ENCODE measurements around the gene ABLIM2. TPM values are rescaled to one million over a fixed set of nuclear protein-coding genes. Genes with fewer than 3 reads are reported as not detected.

ABLIM2 gene
- total RNA-seq, 2 experiments from 2014 or later: 0.30 to 0.79 TPM

DNA sequence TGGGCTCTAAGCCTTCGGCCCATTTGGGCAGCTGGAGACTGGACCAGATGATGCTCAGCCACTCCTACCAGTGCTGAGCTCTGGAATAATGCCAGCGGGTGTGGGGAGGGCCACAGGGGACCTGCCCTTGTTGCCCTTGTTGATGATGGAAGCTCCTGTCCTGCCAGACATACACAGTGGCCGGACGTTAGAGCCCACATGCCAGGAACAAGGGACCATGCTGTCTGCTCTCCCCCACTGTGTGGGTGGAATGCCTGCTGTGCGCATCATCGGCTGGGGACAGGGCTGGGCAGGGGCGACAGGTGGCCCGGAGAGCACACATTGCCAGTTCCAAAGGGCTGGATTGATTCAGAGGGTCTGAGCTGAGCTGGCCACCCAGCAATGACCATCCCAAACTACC lies 2.0 kb downstream of the ABLIM2 start:
- Mint-ChIP-seq H3K4me1 (peaks cover 11% of the 10 kb centered on the region), H3K9me3 (no peaks in the 10 kb centered on the region), H3K4me3 (no peak overlapping the region), H3K36me3 (ENCODE audit: low read depth) (peaks cover 3% of the 10 kb centered on the region), H3K27ac (no peak overlapping the region), H3K27me3 (peaks cover 15% of the 10 kb centered on the region)
- ChIA-PET POLR2A (no interaction called here), CTCF (interaction anchor here (1.2 kb wide), 1 partner anchor 16 kb away, joined by 3 read pairs; no protein-coding TSS in a partner anchor)
- no peak for DNase-seq

DNA sequence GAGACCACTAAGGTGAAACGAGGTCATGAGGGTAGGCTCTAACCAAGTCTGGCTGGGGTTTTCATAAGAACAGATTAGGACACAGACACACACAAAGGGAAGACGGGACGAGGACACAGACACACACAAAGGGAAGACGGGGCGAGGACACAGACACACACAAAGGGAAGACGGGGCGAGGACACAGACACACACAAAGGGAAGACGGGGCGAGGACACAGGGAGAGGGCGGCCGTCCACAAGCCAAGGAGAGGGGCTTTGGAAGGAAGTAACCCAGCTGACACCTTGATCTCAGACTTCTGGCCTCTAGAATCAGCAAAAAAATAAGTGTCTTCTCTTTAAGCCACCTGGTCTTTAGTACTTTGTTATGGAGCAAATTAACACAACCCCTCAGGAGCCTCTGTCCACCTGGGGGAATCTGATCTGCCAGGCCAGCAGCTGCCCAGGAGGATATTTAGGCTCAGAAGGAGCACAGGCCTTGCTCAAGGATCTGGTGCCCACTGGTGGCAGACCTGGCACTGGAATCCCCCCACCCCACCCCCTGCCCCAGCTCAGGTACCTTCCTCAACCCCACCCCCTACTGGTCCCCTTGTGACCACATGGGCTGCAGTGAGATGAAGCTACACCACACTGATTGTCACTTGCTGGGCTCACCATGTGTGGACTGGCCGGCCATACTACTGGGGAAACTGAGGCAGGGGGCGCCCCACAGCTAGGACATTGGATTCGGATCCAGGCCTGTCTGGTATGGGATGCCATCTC lies 2.8 kb downstream of the ABLIM2 start:
- no peak for DNase-seq
- no peak overlapping the region for H3K4me3 Mint-ChIP-seq

DNA sequence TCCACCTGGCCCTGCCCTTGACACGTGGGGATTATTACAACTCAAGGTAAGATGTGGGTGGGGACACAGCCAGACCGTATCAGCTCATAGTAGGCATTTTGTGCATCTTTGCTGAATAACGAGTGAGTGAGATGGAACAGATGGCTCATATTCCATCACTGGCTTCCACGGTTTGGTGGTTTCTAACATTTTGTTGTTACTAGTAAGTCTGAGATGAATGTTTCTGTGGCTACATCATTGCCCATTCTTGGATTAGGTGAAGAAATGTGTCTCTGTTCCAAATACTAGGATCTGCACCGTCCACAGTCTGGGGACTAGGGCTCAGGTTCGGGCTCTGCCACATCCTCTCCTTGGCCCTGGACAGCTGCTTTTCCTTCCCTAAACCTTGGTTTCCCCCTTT lies 3.6 kb downstream of the ABLIM2 start:
- ChIA-PET CTCF (no interaction called here), POLR2A (no interaction called here)
- H3K4me1 Mint-ChIP-seq: peaks cover 10% of the 10 kb centered on the region
- H3K27me3 Mint-ChIP-seq: peaks cover 15% of the 10 kb centered on the region
- H3K27ac Mint-ChIP-seq: no peak overlapping the region
- H3K36me3 Mint-ChIP-seq (ENCODE audit: low read depth): peaks cover 3% of the 10 kb centered on the region
- no peaks in the 10 kb centered on the region for H3K9me3 Mint-ChIP-seq
- no peak for DNase-seq
- no peak overlapping the region for H3K4me3 Mint-ChIP-seq

More for the DNA sequence above, 2.8 kb downstream of the ABLIM2 start:
- POLR2A ChIA-PET: no interaction called here
- Mint-ChIP-seq H3K27ac (no peak overlapping the region), H3K36me3 (ENCODE audit: low read depth) (peaks cover 3% of the 10 kb centered on the region), H3K9me3 (no peaks in the 10 kb centered on the region), H3K27me3 (peaks cover 15% of the 10 kb centered on the region), H3K4me1 (peaks cover 11% of the 10 kb centered on the region)
- CTCF ChIA-PET: interaction anchor here (1.2 kb wide), 1 partner anchor 15 kb away, joined by 3 read pairs; no protein-coding TSS in a partner anchor

DNA sequence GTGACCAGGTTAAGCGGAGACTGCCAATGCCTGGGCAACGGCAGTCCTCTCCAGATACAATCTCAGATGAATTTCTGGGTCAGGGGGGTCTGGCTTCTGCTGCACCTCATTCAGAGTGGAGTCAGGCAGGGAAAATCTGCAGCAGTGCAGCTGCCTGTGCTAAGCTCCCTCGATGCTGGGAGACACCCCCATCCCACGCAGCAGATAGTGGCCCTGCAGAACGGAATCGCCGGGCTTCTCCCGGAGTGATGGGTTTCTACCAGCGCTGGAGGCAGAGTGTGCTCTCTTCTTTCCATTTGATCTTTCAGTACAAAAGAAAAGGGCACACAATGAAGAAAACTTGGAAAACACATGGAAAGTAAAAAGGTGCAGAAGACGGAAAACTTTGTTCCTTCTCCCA lies 5.2 kb downstream of the ABLIM2 start:
- POLR2A ChIA-PET: no interaction called here
- no peaks in the 10 kb centered on the region for H3K9me3 Mint-ChIP-seq
- DNase-seq: no peak

DNA sequence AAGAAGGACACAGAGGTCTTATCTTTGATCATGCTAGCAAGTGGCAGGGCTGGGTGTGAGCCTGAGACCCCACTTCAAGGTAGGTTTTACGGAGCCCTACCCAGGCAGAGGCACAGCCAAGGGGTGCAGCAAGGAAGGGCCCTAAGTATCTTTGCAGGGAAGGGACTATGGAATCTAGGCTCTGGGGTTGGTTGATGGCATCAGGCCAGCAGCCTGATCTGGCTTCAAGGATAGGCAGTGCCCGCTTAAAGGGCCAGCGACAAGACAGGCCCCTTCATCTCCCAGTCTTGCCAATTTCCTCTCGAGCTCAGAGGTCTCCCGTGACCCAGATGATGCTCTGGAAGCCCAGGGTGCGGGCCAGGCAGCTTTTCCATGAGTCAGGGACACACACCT lies 5.8 kb downstream of the ABLIM2 start:
- H3K4me1 Mint-ChIP-seq: no peaks in the 10 kb centered on the region
- CTCF ChIA-PET: interaction anchor here (1.5 kb wide), 1 partner anchor 276 kb away, joined by 3 read pairs; no protein-coding TSS in a partner anchor
- H3K36me3 Mint-ChIP-seq (ENCODE audit: low read depth): no peaks in the 10 kb centered on the region
- H3K27me3 Mint-ChIP-seq: peaks cover 9% of the 10 kb centered on the region
- H3K27ac Mint-ChIP-seq: no peak overlapping the region
- no peaks in the 10 kb centered on the region for H3K9me3 Mint-ChIP-seq
- DNase-seq: no peak
- no peak overlapping the region for H3K4me3 Mint-ChIP-seq
- POLR2A ChIA-PET: no interaction called here

More for the DNA sequence above, 5.2 kb downstream of the ABLIM2 start:
- H3K4me3 Mint-ChIP-seq: no peak overlapping the region
- no peaks in the 10 kb centered on the region for H3K36me3 Mint-ChIP-seq (ENCODE audit: low read depth)
- H3K27ac Mint-ChIP-seq: no peak overlapping the region
- no peaks in the 10 kb centered on the region for H3K4me1 Mint-ChIP-seq
- CTCF ChIA-PET: interaction anchor here (1.5 kb wide), 1 partner anchor 275 kb away, joined by 3 read pairs; no protein-coding TSS in a partner anchor
- H3K27me3 Mint-ChIP-seq: peaks cover 9% of the 10 kb centered on the region

DNA sequence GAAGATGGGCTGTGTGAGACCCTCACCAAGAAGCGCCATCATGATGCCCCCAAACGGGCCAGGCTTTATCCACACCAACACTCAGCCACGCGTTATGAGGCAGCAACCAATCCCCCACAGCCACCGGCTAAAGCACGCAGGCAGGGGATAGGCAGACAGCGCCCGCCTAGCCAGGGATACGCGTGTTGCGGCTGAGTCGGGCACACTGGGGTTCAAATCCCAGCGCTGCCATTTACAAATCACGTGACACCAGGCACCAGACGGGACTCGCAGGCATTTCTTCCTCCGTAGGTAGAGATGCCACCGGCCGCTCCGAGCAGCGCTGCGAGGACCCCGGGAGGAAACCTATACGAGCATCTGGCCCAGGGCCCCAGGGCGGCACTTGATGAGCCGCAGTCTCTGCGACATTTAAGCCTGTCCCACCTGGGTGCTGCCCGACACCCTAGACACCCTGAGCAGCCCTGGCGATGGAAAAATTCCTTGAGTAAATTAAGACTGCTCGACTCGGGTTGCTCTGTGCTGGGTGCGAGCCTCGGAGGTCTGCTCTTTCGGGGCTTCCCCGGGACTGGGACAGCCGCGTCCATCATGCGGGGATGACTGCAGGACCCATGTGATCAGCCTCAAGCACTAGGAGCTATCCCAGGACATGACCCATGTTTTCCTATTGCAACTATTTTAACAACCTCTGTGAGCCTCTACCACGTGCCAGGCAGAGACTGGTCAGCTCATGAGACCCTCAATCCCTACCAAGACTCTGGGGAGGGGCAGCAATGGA lies 6.3 kb downstream of the ABLIM2 start:
- peaks cover 4% of the 10 kb centered on the region for H3K27me3 Mint-ChIP-seq
- CTCF ChIA-PET: interaction anchor here (1.5 kb wide), 1 partner anchor 276 kb away, joined by 3 read pairs; no protein-coding TSS in a partner anchor
- no peak for DNase-seq
- H3K4me1 Mint-ChIP-seq: no peaks in the 10 kb centered on the region
- H3K9me3 Mint-ChIP-seq: no peaks in the 10 kb centered on the region
- no peak overlapping the region for H3K4me3 Mint-ChIP-seq
- no peak overlapping the region for H3K27ac Mint-ChIP-seq
- H3K36me3 Mint-ChIP-seq (ENCODE audit: low read depth): no peaks in the 10 kb centered on the region
- POLR2A ChIA-PET: no interaction called here

DNA sequence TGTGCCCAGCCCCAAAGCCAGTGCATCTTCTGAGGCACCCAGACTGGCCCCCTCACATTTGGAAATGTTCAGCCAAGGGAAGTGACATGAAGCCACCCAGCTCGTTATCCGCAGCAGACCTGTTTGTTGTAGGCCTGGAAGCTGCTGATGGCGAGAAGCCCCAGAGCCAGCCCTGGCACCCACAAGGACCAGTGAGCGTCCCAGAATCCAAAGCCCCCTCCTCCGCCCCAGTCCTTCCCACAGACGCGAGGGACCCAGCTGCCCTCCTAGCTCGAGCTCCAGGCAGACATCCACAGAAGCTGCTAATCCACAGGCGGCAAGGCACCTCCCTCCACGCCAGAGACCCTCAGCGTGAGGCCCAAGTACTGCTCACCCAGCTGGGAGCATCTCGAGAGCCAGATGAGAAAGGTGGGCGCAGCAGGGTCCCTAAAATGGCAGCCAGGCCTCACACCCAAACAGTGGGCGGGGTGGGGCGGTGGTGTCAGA lies 7.4 kb downstream of the ABLIM2 start:
- Mint-ChIP-seq H3K27ac (no peak overlapping the region), H3K27me3 (no peaks in the 10 kb centered on the region), H3K4me1 (no peaks in the 10 kb centered on the region), H3K9me3 (no peaks in the 10 kb centered on the region), H3K36me3 (ENCODE audit: low read depth) (no peaks in the 10 kb centered on the region), H3K4me3 (no peak overlapping the region)
- CTCF ChIA-PET: no interaction called here
- POLR2A ChIA-PET: no interaction called here
- DNase-seq: no peak

DNA sequence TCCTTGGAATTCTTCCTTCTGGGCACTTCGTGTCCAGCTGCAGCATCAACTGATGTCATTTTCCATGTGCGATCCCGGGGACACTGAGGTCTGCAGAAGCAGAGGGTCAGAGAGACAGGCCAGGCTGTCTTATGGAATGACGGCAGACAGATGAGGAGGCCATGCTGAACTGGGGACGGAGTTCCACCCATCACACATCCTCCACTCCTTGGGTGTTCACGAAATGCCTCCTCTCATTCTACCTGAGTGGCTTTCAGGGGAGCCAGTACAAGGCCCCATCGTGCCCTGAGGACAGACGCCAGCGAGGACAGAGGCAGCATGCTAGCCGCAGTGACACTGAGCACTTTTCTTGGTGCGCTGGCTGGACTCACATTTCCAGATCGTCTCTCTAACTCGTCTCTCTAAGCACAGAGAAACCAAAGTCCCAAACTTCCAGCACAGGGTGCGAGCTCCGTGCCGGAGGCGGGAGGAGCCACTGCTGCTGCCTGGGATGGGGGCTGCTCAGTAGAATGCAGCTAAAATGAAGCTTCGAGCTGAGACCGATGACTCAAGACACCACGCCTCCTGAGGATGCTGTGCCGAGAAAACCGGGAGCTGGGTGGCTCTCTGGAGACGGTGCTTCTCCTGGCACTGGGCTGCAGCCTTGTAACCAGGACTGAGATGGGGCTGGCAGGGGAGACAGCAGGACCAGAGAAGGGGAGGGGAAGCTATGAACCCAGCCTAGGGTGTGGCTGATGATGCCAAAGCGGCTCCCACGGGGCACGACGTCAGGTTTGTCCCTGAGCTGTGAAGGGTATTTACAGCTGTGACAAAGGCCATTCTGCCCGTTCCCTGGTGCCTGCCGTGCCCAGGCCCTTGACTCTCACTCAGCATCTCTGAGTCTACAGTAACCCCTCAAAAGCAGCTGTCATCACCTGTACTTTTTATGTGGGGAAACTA lies 8.2 kb downstream of the ABLIM2 start:
- no peaks in the 10 kb centered on the region for H3K4me1 Mint-ChIP-seq
- peaks cover 3% of the 10 kb centered on the region for H3K27me3 Mint-ChIP-seq
- H3K36me3 Mint-ChIP-seq (ENCODE audit: low read depth): no peaks in the 10 kb centered on the region
- CTCF ChIA-PET: no interaction called here
- H3K27ac Mint-ChIP-seq: peak overlapping the region; percentile 60
- no peak for DNase-seq
- no peak overlapping the region for H3K4me3 Mint-ChIP-seq
- POLR2A ChIA-PET: no interaction called here
- H3K9me3 Mint-ChIP-seq: no peaks in the 10 kb centered on the region

DNA sequence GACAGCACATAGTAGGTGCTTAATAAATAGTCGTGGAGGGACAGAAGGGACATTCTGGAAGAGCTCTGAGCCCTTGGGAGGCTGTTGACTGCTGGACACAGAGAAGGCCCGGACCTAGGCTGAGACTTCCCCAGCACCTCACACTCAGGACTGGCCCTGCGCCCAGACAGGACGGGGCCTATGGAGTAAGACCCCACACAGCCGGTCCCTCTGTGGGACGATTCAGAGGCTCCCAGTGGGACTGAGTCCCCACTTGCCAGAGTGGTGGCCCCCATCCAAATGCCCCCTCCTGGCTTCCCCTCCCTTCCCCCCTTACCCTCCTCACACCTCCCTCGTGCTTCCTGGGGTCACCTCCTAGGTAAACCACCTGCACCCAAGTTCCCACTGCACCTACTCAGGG lies 8.9 kb downstream of the ABLIM2 start:
- ChIA-PET POLR2A (no interaction called here), CTCF (no interaction called here)
- Mint-ChIP-seq H3K4me1 (no peaks in the 10 kb centered on the region), H3K27ac (no peak overlapping the region), H3K36me3 (ENCODE audit: low read depth) (no peaks in the 10 kb centered on the region), H3K27me3 (peaks cover 3% of the 10 kb centered on the region), H3K9me3 (no peaks in the 10 kb centered on the region), H3K4me3 (no peak overlapping the region)
- DNase-seq: no peak

DNA sequence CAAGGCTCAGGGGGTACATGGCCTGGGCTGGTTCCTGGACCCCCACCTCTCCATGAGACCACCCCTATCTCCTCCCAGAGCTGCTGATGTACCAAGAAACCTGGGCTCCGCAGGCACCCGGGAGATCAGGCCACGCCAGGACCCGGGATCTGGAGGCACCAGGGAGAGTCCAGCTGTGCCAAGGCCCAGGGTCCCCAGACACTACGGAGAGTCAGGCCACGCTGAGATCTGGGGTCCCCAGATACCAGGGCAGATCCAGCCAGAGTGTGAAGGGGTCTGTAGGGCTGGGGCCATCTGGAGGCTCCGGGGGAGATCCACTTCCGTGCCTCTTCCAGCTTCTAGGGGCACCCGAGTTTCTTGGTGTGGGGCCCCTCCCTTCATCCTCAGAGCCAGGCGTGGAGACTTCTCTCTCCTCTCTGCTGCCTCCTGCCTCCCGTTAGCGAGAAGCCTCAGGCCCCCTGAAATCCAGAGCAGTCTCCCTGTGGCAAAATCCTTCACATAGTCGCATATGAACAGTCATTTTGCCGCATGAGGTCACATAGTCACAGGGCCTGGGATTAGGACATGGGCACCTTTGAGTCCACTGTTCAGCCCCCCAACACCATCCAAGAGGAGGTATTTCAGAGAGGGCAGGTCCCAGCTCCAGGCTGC lies 9.7 kb downstream of the ABLIM2 start:
- DNase-seq: no peak
- no peak overlapping the region for H3K4me3 Mint-ChIP-seq
- H3K4me1 Mint-ChIP-seq: no peaks in the 10 kb centered on the region
- ChIA-PET POLR2A (no interaction called here), CTCF (no interaction called here)
- H3K27ac Mint-ChIP-seq: no peak overlapping the region
- no peaks in the 10 kb centered on the region for H3K36me3 Mint-ChIP-seq (ENCODE audit: low read depth)
- H3K9me3 Mint-ChIP-seq: no peaks in the 10 kb centered on the region
- H3K27me3 Mint-ChIP-seq: peaks cover 3% of the 10 kb centered on the region

DNA sequence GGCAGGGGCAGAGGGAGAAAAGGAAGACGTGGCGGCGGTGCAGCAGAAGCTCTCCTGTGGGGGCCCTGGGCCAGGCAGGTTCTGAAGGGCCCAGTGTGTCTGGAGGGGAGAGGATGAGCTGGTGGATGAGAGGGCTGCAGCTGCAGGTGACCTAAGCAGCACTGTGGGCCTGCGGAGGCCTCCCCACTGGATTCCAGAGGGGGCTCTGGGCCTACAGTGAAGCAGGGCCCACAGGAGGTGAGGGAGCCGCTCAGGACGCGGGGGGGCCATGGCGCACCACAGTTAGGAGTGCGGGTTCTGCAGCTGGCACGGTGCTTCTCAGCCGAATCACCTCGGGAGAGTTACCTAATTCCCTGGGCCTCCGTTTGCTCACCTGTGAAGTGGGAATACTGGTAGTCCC lies 10.5 kb downstream of the ABLIM2 start:
- H3K4me3 Mint-ChIP-seq: no peak overlapping the region
- POLR2A ChIA-PET: no interaction called here
- no peaks in the 10 kb centered on the region for H3K4me1 Mint-ChIP-seq
- H3K9me3 Mint-ChIP-seq: no peaks in the 10 kb centered on the region
- H3K27me3 Mint-ChIP-seq: peaks cover 3% of the 10 kb centered on the region
- CTCF ChIA-PET: no interaction called here
- no peak overlapping the region for H3K27ac Mint-ChIP-seq
- no peaks in the 10 kb centered on the region for H3K36me3 Mint-ChIP-seq (ENCODE audit: low read depth)
- DNase-seq: no peak

DNA sequence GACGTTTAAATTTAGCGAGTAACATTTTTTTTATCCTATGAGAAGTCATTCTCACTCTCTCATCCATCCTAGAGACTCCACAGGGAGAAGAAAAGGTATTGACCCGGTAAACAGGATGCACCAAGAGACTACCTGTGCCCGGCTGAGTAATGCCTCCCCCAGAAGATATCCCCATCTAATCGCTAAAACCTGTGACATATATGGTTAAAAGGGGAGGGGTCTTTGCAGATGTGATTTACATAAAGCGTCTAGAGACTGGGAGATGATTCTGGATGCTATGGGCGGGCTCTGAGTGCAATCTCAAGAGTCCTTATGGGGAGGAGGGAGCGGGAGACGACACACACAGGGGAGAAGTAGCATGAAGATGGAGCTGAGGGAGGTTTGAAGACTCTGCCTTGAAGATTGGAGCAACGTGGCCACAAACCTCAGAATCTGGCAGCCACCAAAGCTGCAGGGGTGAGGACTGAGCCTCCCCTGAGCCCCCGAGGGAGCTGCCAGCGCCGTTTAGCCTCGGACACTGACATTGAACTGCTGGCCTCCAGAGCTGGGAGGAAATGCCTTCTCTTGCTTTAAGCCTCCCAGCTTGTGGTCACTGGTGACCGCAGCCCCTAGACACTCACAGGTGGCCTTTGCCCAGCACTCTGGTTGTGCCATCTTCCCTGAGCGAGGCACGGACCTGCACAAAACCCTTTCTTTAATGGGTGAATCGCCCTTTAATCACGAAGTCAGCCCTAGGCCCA lies 11.2 kb downstream of the ABLIM2 start:
- Mint-ChIP-seq H3K27me3 (peaks cover 3% of the 10 kb centered on the region), H3K27ac (no peak overlapping the region), H3K4me1 (no peaks in the 10 kb centered on the region), H3K36me3 (ENCODE audit: low read depth) (no peaks in the 10 kb centered on the region), H3K9me3 (no peaks in the 10 kb centered on the region), H3K4me3 (no peak overlapping the region)
- ChIA-PET POLR2A (no interaction called here), CTCF (no interaction called here)
- DNase-seq: no peak

Data from activated CD4-positive, alpha-beta T cell treated with anti-CD3 and anti-CD28 coated beads, Interleukin-2, amount 10 ng/mL, durations not matched to agents 7 days and 5 days (primary cell).